Measurements from ENCODE around the gene DPYD.
A peak's percentile ranks its signal among the peaks of the same experiment; 100 is the strongest.
"Not testable (repeated sequence)": the region's sequence is repeated elsewhere in the genome, so short reads cannot be mapped to it uniquely, and the experiment has no call there.

The DPYD gene

DNA sequence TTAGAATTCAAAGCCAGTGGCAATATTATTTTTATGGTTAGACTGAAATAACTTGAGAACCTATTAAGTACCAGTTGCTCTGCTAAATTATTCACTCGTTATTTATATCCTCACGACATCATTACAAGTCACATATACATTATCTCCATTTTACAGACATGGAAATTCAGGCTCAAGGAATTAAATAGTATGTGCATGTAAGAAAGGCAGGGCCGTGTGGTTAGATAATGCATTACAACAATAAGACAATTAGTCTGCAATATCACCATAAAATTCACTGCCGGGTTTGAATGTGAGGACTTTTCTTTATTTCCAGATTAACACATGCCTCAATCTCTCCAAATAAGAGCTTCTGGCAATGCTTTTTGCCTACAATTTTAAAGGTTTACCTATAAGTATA is 675.8 kb downstream of the DPYD start:
- Histone ChIP-seq H3K4me3 (ENCODE audit: low read length, poor library complexity, severe bottlenecking) (no peak overlapping the region), H2AFZ (ENCODE audit: low read length) (no peak overlapping the region), H3K4me2 (ENCODE audit: low read depth, low read length, poor library complexity, severe bottlenecking) (no peak overlapping the region), H3K9me3 (ENCODE audit: insufficient read depth, low read depth, low read length) (0 out of 2 replicates have a peak, but pooled peaks cover 4% of the 10 kb centered on the region), H4K20me1 (ENCODE audit: insufficient read depth, low read length, poor library complexity, severe bottlenecking) (no peaks in the 10 kb centered on the region), H3K36me3 (ENCODE audit: insufficient read depth, low read length) (peaks cover 2% of the 10 kb centered on the region; the same call in 1 of the 2 replicates), H3K9me2 (replicated peaks; ENCODE audit: low read depth, low read length) (no peaks in the 10 kb centered on the region), H3K9ac (ENCODE audit: low read depth, low read length, poor library complexity, severe bottlenecking) (no peak overlapping the region), H3K79me2 (ENCODE audit: insufficient read depth, low read length) (no peaks in the 10 kb centered on the region), H3K27me3 (ENCODE audit: insufficient read depth, low read length, poor library complexity, severe bottlenecking) (no peaks in the 10 kb centered on the region), H3K4me1 (ENCODE audit: insufficient read depth, low read length, poor library complexity, severe bottlenecking) (peaks cover 3% of the 10 kb centered on the region), H3F3A (ENCODE audit: low read depth) (no peaks in the 10 kb centered on the region)
- TF ChIP-seq EZH2phosphoT487 (IDR thresholded peaks at IDR 0.05; ENCODE audit: borderline replicate concordance) = no peak
- TF ChIP-seq, protein P1, sequence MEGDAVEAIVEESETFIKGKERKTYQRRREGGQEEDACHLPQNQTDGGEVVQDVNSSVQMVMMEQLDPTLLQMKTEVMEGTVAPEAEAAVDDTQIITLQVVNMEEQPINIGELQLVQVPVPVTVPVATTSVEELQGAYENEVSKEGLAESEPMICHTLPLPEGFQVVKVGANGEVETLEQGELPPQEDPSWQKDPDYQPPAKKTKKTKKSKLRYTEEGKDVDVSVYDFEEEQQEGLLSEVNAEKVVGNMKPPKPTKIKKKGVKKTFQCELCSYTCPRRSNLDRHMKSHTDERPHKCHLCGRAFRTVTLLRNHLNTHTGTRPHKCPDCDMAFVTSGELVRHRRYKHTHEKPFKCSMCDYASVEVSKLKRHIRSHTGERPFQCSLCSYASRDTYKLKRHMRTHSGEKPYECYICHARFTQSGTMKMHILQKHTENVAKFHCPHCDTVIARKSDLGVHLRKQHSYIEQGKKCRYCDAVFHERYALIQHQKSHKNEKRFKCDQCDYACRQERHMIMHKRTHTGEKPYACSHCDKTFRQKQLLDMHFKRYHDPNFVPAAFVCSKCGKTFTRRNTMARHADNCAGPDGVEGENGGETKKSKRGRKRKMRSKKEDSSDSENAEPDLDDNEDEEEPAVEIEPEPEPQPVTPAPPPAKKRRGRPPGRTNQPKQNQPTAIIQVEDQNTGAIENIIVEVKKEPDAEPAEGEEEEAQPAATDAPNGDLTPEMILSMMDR (conservative IDR thresholded peaks at IDR 0.05; ENCODE audit: low read length) = 0 out of 2 replicates have a peak, but pooled peaks have one; percentile 16

GRCh38 chr1:97243973-97244560 is 676.8 kb downstream of the DPYD start:
- TF ChIP-seq EZH2phosphoT487 (IDR thresholded peaks at IDR 0.05; ENCODE audit: borderline replicate concordance) = no peak
- TF ChIP-seq, protein P1 (conservative IDR thresholded peaks at IDR 0.05; ENCODE audit: low read length) = peak; percentile 82
- no peaks in the 10 kb centered on the region for H3F3A ChIP-seq (ENCODE audit: low read depth)
- H3K27me3 ChIP-seq (ENCODE audit: insufficient read depth, low read length, poor library complexity, severe bottlenecking) = no peaks in the 10 kb centered on the region
- no peak overlapping the region for H3K4me2 ChIP-seq (ENCODE audit: low read depth, low read length, poor library complexity, severe bottlenecking)
- no peaks in the 10 kb centered on the region; the same call in 1 of the 2 replicates for H3K36me3 ChIP-seq (ENCODE audit: insufficient read depth, low read length)
- H3K9me2 ChIP-seq (replicated peaks; ENCODE audit: low read depth, low read length) = no peaks in the 10 kb centered on the region
- no peak overlapping the region for H3K9ac ChIP-seq (ENCODE audit: low read depth, low read length, poor library complexity, severe bottlenecking)
- H2AFZ ChIP-seq (ENCODE audit: low read length) = no peak overlapping the region
- no peak overlapping the region for H3K4me3 ChIP-seq (ENCODE audit: low read length, poor library complexity, severe bottlenecking)
- H3K9me3 ChIP-seq (ENCODE audit: insufficient read depth, low read depth, low read length) = 0 out of 2 replicates have a peak, but pooled peaks cover 4% of the 10 kb centered on the region
- no peaks in the 10 kb centered on the region for H4K20me1 ChIP-seq (ENCODE audit: insufficient read depth, low read length, poor library complexity, severe bottlenecking)
- no peaks in the 10 kb centered on the region for H3K79me2 ChIP-seq (ENCODE audit: insufficient read depth, low read length)
- peaks cover 3% of the 10 kb centered on the region for H3K4me1 ChIP-seq (ENCODE audit: insufficient read depth, low read length, poor library complexity, severe bottlenecking)

DNA sequence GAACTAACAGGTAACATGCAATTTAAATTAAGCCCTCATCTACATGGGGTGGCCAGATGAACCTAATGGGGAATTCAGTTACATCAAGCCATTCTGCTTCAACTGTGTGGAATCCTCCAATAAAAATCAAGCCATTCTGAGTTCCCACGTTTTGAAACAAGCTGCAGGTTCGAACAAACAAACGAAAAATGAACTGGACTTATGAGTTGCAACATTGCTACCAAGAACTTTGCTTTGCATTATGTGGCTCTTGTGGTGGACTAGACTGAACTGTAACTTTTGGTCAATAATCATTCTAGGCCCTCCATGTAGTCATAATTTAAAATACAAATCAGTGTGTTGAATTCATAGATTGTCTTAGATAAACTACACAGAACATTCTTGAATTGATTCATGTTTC is 682.0 kb downstream of the DPYD start:
- Histone ChIP-seq H3K4me2 (ENCODE audit: low read depth, low read length, poor library complexity, severe bottlenecking) (no peak overlapping the region), H3K4me3 (ENCODE audit: low read length, poor library complexity, severe bottlenecking) (no peak overlapping the region), H3K36me3 (ENCODE audit: insufficient read depth, low read length) (peaks cover 6% of the 10 kb centered on the region), H3K9me3 (ENCODE audit: insufficient read depth, low read depth, low read length) (no peaks in the 10 kb centered on the region), H3K79me2 (ENCODE audit: insufficient read depth, low read length) (no peaks in the 10 kb centered on the region), H3K4me1 (ENCODE audit: insufficient read depth, low read length, poor library complexity, severe bottlenecking) (no peaks in the 10 kb centered on the region), H3K9me2 (replicated peaks; ENCODE audit: low read depth, low read length) (no peaks in the 10 kb centered on the region; the same call in 1 of the 2 replicates), H3K9ac (ENCODE audit: low read depth, low read length, poor library complexity, severe bottlenecking) (no peak overlapping the region), H3F3A (ENCODE audit: low read depth) (no peaks in the 10 kb centered on the region), H2AFZ (ENCODE audit: low read length) (no peak overlapping the region), H4K20me1 (ENCODE audit: insufficient read depth, low read length, poor library complexity, severe bottlenecking) (no peaks in the 10 kb centered on the region), H3K27me3 (ENCODE audit: insufficient read depth, low read length, poor library complexity, severe bottlenecking) (no peaks in the 10 kb centered on the region)
- TF ChIP-seq, protein P1 (conservative IDR thresholded peaks at IDR 0.05; ENCODE audit: low read length) = no peak
- TF ChIP-seq EZH2phosphoT487 (IDR thresholded peaks at IDR 0.05; ENCODE audit: borderline replicate concordance) = no peak

GRCh38 chr1:97231354-97231753 is 689.5 kb downstream of the DPYD start:
- H3K4me2 ChIP-seq (ENCODE audit: low read depth, low read length, poor library complexity, severe bottlenecking); H3K9me3 ChIP-seq (ENCODE audit: insufficient read depth, low read depth, low read length); H3K79me2 ChIP-seq (ENCODE audit: insufficient read depth, low read length); H3K27me3 ChIP-seq (ENCODE audit: insufficient read depth, low read length, poor library complexity, severe bottlenecking); H4K20me1 ChIP-seq (ENCODE audit: insufficient read depth, low read length, poor library complexity, severe bottlenecking); H3K9me2 ChIP-seq (replicated peaks; ENCODE audit: low read depth, low read length); H3K4me3 ChIP-seq (ENCODE audit: low read length, poor library complexity, severe bottlenecking); H3K4me1 ChIP-seq (ENCODE audit: insufficient read depth, low read length, poor library complexity, severe bottlenecking); H3K9ac ChIP-seq (ENCODE audit: low read depth, low read length, poor library complexity, severe bottlenecking); H3F3A ChIP-seq (ENCODE audit: low read depth); H2AFZ ChIP-seq (ENCODE audit: low read length): not testable (repeated sequence)
- peaks cover 25% of the 10 kb centered on the region for H3K36me3 ChIP-seq (ENCODE audit: insufficient read depth, low read length)

Data from Loucy (cell line).